Heart left ventricle (tissue), 13 donors: Measurements from ENCODE around the gene CC2D2B.

Experiments used
- CTCF ChIP-seq, 12 donors: fragments of 200-600 bp; sonication (generic) in 4 of 12; IDR thresholded peaks; one replicate each; pipeline versions ENCODE4 v1.5.0 to v1.8.0; 2018 to 2022; ENCODE audit warnings: antibody characterized with exemption in 12 of 12, mild to moderate bottlenecking in 5 of 12
- POLR2A ChIP-seq, 2 donors: fragments of 450-650 bp; IDR thresholded peaks; one replicate each; pipeline ENCODE4 v1.6.1; 2017; ENCODE audit warnings: antibody characterized with exemption in 2 of 2, mild to moderate bottlenecking in 2 of 2, moderate library complexity in 2 of 2
- donor health status: ischemic (EF 13 %, LVEDD 7.1; RV severe dilation, severe dysfunction).
- donor health status: DM: no; HTN: yes; CAD: no.
- donor health status: DM: no; HTN: no; CAD: no.
- donor health status: ischemic (EF 25% LVEDD 6.9; RV normal size, moderate dysfunction).
- donor health status: ischemic (EF 25% LVEDD 5.7; RV mildly dilated, moderate dysfunction).
- donor health status: ischemic (EF 35%, LVEDD 5.7; RV mildly dilated, moderate dysfunction).
- donor health status: nonischemic (EF 11% LVEDD 7.7; RV severe dilation, severe dysfunction).
- donor health status: DM: yes; HTN: yes; CAD: no.
- donor health status: PGD.
- donor health status: ischemic (EF 29% LVEDD 5.4; RV normal size, mild dysfunction).
- donor health status: nonischemic (EF 23%, LVEDD 6.1; RV moderate dilation, normal function).

GRCh38 chr10:95987685-95988426 lies 80.1 kb downstream of the CC2D2B start:
- TF ChIP-seq CTCF (IDR thresholded peaks at IDR 0.05) (no peak), POLR2A (IDR thresholded peaks at IDR 0.05) (no peak)
